Measurements from ENCODE around the gene MNT. TPM values are rescaled to one million over a fixed set of nuclear protein-coding genes. Genes with fewer than 3 reads are reported as not detected.

The MNT gene
- total and polyA plus RNA-seq, 11 donors = 4.1 to 20.4 (median 9.8) TPM

- DNase-seq (no peak), ATAC-seq (no peak)
- Histone ChIP-seq H3K9me3 (no peaks in the 10 kb centered on the region), H3K4me3 (no peak overlapping the region), H3K4me1 (peaks cover 0 to 10% (median 0%) of the 10 kb centered on the region in 12 donors), H3K27ac (peak overlapping the region in 1 of 12 donors; percentile 80), H3K27me3 (no peaks in the 10 kb centered on the region), H3K36me3 (peaks cover 0 to 76% (median 49%) of the 10 kb centered on the region in 9 donors)
- whole genome bisulfite sequencing, 4 donors = 84 to 95% (median 94%) methylated on average over 6 of the region's 6 CpGs
- intact Hi-C loops (cut with DNase I) = no loop called here
- TF ChIP-seq CTCF (IDR thresholded peaks at IDR 0.05) = no peak
- TF ChIP-seq POLR2A (IDR thresholded peaks at IDR 0.05) = no peak
Observed at GRCh38 chr17:2438823-2439222, 38.0 kb upstream of the MNT start.

GRCh38 chr17:2436316-2436905 lies 35.6 kb upstream of the MNT start:
- WGBS, 4 donors = 87 to 94% (median 91%) methylated on average over 5 of the region's 5 CpGs
- ATAC-seq = no peak
- TF ChIP-seq CTCF (IDR thresholded peaks at IDR 0.05) (no peak), POLR2A (IDR thresholded peaks at IDR 0.05) (no peak)
- intact Hi-C loops (cut with DNase I) = no loop called here
- Histone ChIP-seq H3K27me3 (no peaks in the 10 kb centered on the region), H3K4me1 (peaks cover 0 to 10% (median 0%) of the 10 kb centered on the region in 12 donors), H3K4me3 (no peak overlapping the region), H3K27ac (no peak overlapping the region), H3K9me3 (no peaks in the 10 kb centered on the region), H3K36me3 (peaks cover 0 to 96% (median 61%) of the 10 kb centered on the region in 9 donors)
- no peak for DNase-seq

- no peak for DNase-seq
- H3K9me3 ChIP-seq = no peaks in the 10 kb centered on the region
- peak in 1 of 4 donors; percentile 22 for ATAC-seq
- 71 to 78% (median 75%) methylated on average over 9 of the region's 9 CpGs for WGBS, 4 donors
- H3K27ac ChIP-seq = no peak overlapping the region
- H3K27me3 ChIP-seq = no peaks in the 10 kb centered on the region
- TF ChIP-seq POLR2A (IDR thresholded peaks at IDR 0.05) (no peak), CTCF (IDR thresholded peaks at IDR 0.05) (no peak)
- peaks cover 0 to 94% (median 59%) of the 10 kb centered on the region in 9 donors for H3K36me3 ChIP-seq
- peaks cover 0 to 10% (median 0%) of the 10 kb centered on the region in 12 donors for H3K4me1 ChIP-seq
- H3K4me3 ChIP-seq = no peak overlapping the region
- intact Hi-C loops (cut with DNase I) = no loop called here
Observed at GRCh38 chr17:2435862-2436261, 35.0 kb upstream of the MNT start.

- peak in 2 of 4 donors; percentile 10 to 11 for ATAC-seq
- 55 to 66% (median 60%) methylated on average over 9 of the region's 9 CpGs for WGBS, 4 donors
- Histone ChIP-seq H3K36me3 (peaks cover 0 to 89% (median 55%) of the 10 kb centered on the region in 9 donors), H3K4me1 (peaks cover 0 to 10% (median 0%) of the 10 kb centered on the region in 12 donors), H3K27me3 (no peaks in the 10 kb centered on the region), H3K27ac (no peak overlapping the region), H3K4me3 (no peak overlapping the region), H3K9me3 (no peaks in the 10 kb centered on the region)
- no peak for DNase-seq
- TF ChIP-seq POLR2A (IDR thresholded peaks at IDR 0.05) (no peak), CTCF (IDR thresholded peaks at IDR 0.05) (no peak)
- intact Hi-C loops (cut with DNase I) = no loop called here
Observed at GRCh38 chr17:2435181-2435741, 34.4 kb upstream of the MNT start.
